ENCODE data around the gene LMX1B.
"Not testable (repeated sequence)": the region's sequence is repeated elsewhere in the genome, so short reads cannot be mapped to it uniquely, and the experiment has no call there.

LMX1B gene

GRCh38 chr9:126704892-126705766 is 91.4 kb downstream of the LMX1B start:
- FAIRE-seq (no peak), DNase-seq (ENCODE audit: insufficient read length, low spot score) (peak; percentile 81)
- no peak for TF ChIP-seq POLR2A (IDR thresholded peaks at IDR 0.05; ENCODE audit: low read depth, low read length)

DNA sequence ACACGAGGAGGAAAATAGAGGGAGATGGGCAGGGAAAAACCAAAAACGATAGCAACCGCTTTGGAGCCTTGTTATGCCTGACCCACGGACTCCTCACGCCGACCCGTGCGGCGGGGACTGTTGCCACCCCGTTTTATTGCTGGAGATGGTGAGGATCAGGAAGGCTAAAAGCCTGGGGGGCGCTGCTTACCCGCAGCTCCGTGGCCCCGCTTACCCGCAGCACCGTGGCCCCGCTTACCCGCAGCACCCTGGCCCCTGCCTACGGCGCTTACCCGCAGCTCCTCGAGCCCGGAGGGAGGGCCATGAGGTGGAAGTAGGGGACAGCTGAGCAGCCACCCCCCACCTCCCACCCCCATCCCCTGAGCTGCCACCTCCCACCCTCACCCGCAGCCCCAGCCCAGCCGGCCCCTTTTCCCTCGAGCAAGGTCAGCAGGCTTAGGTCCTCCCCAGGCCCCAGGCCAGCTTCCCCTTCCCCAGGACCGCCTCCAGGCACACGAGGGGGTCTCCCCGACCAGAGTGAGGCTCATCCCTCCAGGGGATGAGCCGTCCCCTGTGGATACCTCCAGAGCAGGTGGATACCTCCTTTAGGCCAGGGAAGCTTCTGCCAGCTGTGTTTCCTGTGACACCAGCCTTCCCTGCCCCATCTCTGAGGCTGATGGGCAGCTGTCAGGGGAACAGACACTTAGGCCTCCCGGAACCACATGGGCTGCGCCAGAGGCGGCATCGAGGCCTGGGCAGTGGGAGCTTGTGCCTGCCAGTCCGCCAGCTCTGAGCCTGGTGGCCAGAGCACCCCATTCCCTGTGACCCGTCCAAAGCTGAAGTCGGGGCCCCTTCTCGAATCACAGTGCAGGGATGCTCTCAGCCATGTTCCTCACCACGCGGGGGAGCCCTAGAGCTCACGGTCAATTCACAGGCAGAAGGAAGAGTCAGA is 92.3 kb downstream of the LMX1B start:
- no peak for TF ChIP-seq POLR2A (IDR thresholded peaks at IDR 0.05; ENCODE audit: low read depth, low read length)
- FAIRE-seq (peak; percentile 6), DNase-seq (ENCODE audit: insufficient read length, low spot score) (peak; percentile 82)

DNA sequence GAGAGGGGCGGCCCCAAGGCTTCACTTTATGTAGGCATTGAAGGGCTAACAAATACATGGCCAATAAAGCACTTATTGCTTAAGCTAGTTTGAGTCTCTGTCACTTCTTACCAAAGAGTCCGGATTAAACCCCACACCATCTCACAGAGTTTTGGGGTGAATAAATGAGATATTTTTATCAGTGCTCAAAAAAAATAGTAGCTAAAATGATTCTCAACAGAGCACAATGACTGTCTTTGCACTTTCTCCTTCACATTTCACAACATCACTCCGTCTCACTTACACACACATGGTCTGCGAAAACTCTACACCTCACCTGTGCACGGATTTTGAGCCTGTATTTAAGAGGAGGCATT is 92.9 kb downstream of the LMX1B start:
- no peak for FAIRE-seq
- no peak for DNase-seq (ENCODE audit: insufficient read length, low spot score)
- TF ChIP-seq POLR2A (IDR thresholded peaks at IDR 0.05; ENCODE audit: low read depth, low read length), result no peak

DNA sequence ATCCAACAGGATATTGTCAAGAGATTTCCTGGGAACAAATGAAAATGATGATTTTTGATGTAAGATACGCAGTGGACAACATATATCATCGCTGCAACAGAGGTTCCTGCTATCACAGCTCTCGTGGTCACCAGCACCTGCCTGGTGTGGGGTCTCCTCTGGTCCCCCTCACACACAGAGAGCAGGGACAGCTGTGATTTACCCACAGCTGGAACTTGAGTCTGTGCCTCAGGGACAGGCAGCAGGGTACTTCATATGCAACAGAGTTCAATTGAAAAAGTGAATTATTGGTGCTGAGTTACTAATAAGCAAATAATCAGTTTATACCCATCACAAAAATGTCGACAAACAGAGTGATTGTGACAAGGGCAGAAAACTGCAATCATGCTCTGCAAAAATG is 93.4 kb downstream of the LMX1B start:
- DNase-seq (ENCODE audit: insufficient read length, low spot score) (no peak), FAIRE-seq (no peak)
- TF ChIP-seq POLR2A (IDR thresholded peaks at IDR 0.05; ENCODE audit: low read depth, low read length), result no peak

GRCh38 chr9:126707712-126708111 is 94.0 kb downstream of the LMX1B start:
- FAIRE-seq, result not testable (repeated sequence)

GRCh38 chr9:126708178-126708577 is 94.5 kb downstream of the LMX1B start:
- FAIRE-seq (no peak), DNase-seq (ENCODE audit: insufficient read length, low spot score) (no peak)
- TF ChIP-seq POLR2A (IDR thresholded peaks at IDR 0.05; ENCODE audit: low read depth, low read length), result no peak

More at GRCh38 chr9:126707712-126708111, 94.0 kb downstream of the LMX1B start:
- not testable (repeated sequence) for DNase-seq (ENCODE audit: insufficient read length, low spot score)

DNA sequence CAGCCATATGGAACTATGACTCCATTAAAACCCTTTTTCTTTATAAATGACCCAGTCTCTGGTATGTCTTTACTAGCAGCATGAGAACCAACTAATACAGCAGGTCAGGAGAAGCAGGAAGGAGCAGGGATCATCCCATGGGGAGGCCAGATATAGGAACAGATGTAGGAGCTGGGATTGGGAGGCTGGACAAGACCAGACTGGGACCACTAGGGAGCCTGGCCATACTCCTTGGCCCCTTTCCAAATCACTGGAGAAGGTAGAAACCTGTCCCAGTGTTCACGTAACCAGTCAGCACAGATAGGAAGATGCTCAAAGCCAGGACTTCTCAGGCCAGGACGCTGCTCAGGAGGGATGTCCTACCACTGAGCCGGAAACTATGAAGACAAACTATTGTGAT is 95.5 kb downstream of the LMX1B start:
- TF ChIP-seq POLR2A (IDR thresholded peaks at IDR 0.05; ENCODE audit: low read depth, low read length), result no peak
- FAIRE-seq (no peak), DNase-seq (ENCODE audit: insufficient read length, low spot score) (no peak)

- FAIRE-seq (no peak), DNase-seq (ENCODE audit: insufficient read length, low spot score) (no peak)
- no peak for TF ChIP-seq POLR2A (IDR thresholded peaks at IDR 0.05; ENCODE audit: low read depth, low read length)
These were observed 101.7 kb downstream of the LMX1B start for GRCh38 chr9:126715382-126715781.

DNA sequence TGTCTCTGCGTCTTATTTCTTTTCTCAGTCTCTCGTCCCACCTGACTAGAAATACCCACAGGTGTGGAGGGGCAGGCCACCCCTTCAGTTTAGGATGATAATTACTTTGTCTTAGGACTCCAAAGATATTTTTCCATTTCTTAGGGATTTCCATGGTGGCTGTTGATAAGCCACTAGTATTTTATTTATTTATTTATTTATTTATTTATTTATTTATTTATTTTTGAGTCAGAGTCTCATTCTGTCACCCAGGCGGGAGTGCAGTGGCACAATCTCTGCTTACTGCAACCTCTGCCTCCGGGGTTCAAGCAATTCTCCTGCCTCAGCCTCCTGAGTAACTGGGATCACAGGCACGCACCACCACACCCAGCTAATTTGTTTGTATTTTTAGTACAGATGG is 103.7 kb downstream of the LMX1B start:
- not testable (repeated sequence) for DNase-seq (ENCODE audit: insufficient read length, low spot score); FAIRE-seq

- no peak for TF ChIP-seq POLR2A (IDR thresholded peaks at IDR 0.05; ENCODE audit: low read depth, low read length)
- DNase-seq (ENCODE audit: insufficient read length, low spot score), result peak; percentile 89
- peak; percentile 70 for FAIRE-seq
These were observed 105.9 kb downstream of the LMX1B start for GRCh38 chr9:126719618-126720031.

- FAIRE-seq (no peak), DNase-seq (ENCODE audit: insufficient read length, low spot score) (no peak)
- no peak for TF ChIP-seq POLR2A (IDR thresholded peaks at IDR 0.05; ENCODE audit: low read depth, low read length)
These were observed 106.3 kb downstream of the LMX1B start for GRCh38 chr9:126720036-126720435.

GRCh38 chr9:126720661-126721563 is 107.2 kb downstream of the LMX1B start:
- no peak for TF ChIP-seq POLR2A (IDR thresholded peaks at IDR 0.05; ENCODE audit: low read depth, low read length)
- DNase-seq (ENCODE audit: insufficient read length, low spot score) (no peak), FAIRE-seq (no peak)

DNA sequence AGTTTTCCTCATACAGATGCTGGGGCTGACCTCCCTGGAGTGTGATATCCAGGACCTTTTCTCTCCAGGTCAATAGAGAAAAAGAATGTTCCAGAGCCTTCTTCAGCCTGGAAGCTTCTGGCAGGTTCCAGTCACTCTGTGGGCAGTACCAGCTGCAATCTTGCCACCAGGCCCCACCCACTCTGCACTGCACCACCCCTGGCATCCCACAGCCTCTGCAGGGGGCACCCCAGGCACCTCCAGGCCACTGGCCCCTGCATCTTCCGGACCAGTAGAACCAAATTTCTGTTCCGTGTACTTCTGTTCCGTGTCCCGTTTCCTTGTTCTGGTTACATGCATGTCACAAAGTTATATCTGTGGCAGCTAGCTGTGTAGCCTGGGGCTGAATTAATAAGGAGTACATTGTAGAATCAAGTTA is 107.8 kb downstream of the LMX1B start:
- no peak for FAIRE-seq
- DNase-seq (ENCODE audit: insufficient read length, low spot score), result no peak
- TF ChIP-seq POLR2A (IDR thresholded peaks at IDR 0.05; ENCODE audit: low read depth, low read length), result no peak

All from H54 (cell line).